B cell (primary cell): ENCODE results near the gene LIF. TPM values are rescaled to one million over a fixed set of nuclear protein-coding genes. Genes with fewer than 3 reads are reported as not detected.
"Not testable (repeated sequence)": the region's sequence is repeated elsewhere in the genome, so short reads cannot be mapped to it uniquely, and the experiment has no call there.

Experiments
- ATAC-seq: fragments of 200-7000 bp; cut with Tn5 transposase; one replicate; pipeline ENCODE4 v1.10.0; 2021; ENCODE audit warnings: low read depth, mild to moderate bottlenecking, moderate number of reproducible peaks, moderate library complexity
- CTCF ChIA-PET: fragments of 350-600 bp; sonication (Branson Sonifier 250); formaldehyde crosslinking; loops from one replicate; lab custom pipeline; 2021; ENCODE audit warnings: antibody characterized with exemption, inconsistent platforms; lab: Charles Lee
- POLR2A ChIA-PET: fragments of 350-600 bp; sonication (Branson Sonifier 250); formaldehyde crosslinking; loops from one replicate; lab custom pipeline; 2021; ENCODE audit warnings: antibody characterized with exemption; lab: Charles Lee
- DNase-seq: peaks from one replicate; pipeline ENCODE4 v3.0.0; 2013
- H2AFZ ChIP-seq: 2 replicates; pipeline ENCODE4 v1.6.1; 2012; ENCODE audit warnings: mild to moderate bottlenecking, low read depth, low read length; ENCODE audit not compliant: insufficient read depth, poor library complexity, severe bottlenecking
- H3K27ac ChIP-seq, 2 donors: 1 replicate in 1 of 2; 2 replicates in 1 of 2; pipeline ENCODE4 v1.5.1; 2012 to 2013; ENCODE audit warnings: low read length in 2 of 2, mild to moderate bottlenecking in 2 of 2, moderate library complexity in 1 of 2
- H3K27me3 ChIP-seq, 4 experiments: fragments of 200-600 bp in 1 of 4; sonication (generic) in 1 of 4; replicated peaks in 1 of 4; 1 replicate in 2 of 4; 2 replicates in 2 of 4; pipeline versions ENCODE4 v1.6.1 to v1.7.0; 2013 to 2016; ENCODE audit warnings: low read length in 3 of 4, mild to moderate bottlenecking in 2 of 4, mixed read lengths in 1 of 4, moderate library complexity in 1 of 4; ENCODE audit not compliant: insufficient read depth in 4 of 4, control insufficient read depth in 3 of 4; ENCODE audit errors: control extremely low read depth in 1 of 4
- H3K36me3 ChIP-seq, 2 experiments: replicated peaks in 1 of 2; 1 replicate in 1 of 2; 2 replicates in 1 of 2; pipeline versions ENCODE4 v1.6.1 to v1.7.1; 2013; ENCODE audit warnings: low read length in 1 of 2; ENCODE audit not compliant: insufficient read depth in 2 of 2, control insufficient read depth in 1 of 2; ENCODE audit errors: control extremely low read depth in 1 of 2, extremely low read depth in 1 of 2
- H3K4me1 ChIP-seq, 2 donors: fragments of 200-600 bp in 1 of 2; sonication (generic) in 1 of 2; 1 replicate in 1 of 2; 2 replicates in 1 of 2; pipeline versions ENCODE4 v1.5.1 to v1.6.1; 2013 to 2017; ENCODE audit warnings: low read length in 2 of 2; ENCODE audit not compliant: control insufficient read depth in 2 of 2, insufficient read depth in 2 of 2
- H3K4me2 ChIP-seq: replicated peaks from 2 replicates; pipeline ENCODE3; 2012; ENCODE audit warnings: mild to moderate bottlenecking, low read depth, low read length; ENCODE audit not compliant: poor library complexity, severe bottlenecking
- H3K4me3 ChIP-seq, 5 experiments: fragments of 200-600 bp in 1 of 5; sonication (generic) in 1 of 5; 1 replicate in 3 of 5; 2 replicates in 2 of 5; pipeline versions ENCODE4 v1.5.1 to v1.7.0; 2011 to 2016; ENCODE audit warnings: low read length in 4 of 5, mild to moderate bottlenecking in 4 of 5, low read depth in 2 of 5, control low read depth in 1 of 5, moderate library complexity in 1 of 5; ENCODE audit not compliant: insufficient read depth in 1 of 5; ENCODE audit errors: control extremely low read depth in 1 of 5, extremely low read depth in 1 of 5
- H3K79me2 ChIP-seq: fragments of 200-600 bp; sonication (generic); one replicate; pipeline ENCODE4 v1.6.0; 2016; ENCODE audit warnings: low read length; ENCODE audit not compliant: control insufficient read depth, insufficient read depth
- H3K9ac ChIP-seq: fragments of 200-600 bp; sonication (generic); 2 replicates; pipeline ENCODE4 v1.6.1; 2017; ENCODE audit warnings: mild to moderate bottlenecking, low read length, moderate library complexity
- H3K9me3 ChIP-seq, 3 donors: one replicate each; pipeline versions ENCODE4 v1.6.1 to v1.7.1; 2013; ENCODE audit warnings: low read length in 2 of 3; ENCODE audit not compliant: control insufficient read depth in 2 of 3, insufficient read depth in 1 of 3; ENCODE audit errors: control extremely low read depth in 1 of 3
- H4K20me1 ChIP-seq: 2 replicates; pipeline ENCODE4 v1.6.0; 2012; ENCODE audit warnings: mild to moderate bottlenecking, low read length; ENCODE audit not compliant: insufficient read depth, control insufficient read depth, poor library complexity, severe bottlenecking
- H3K27ac Mint-ChIP-seq: one replicate; pipeline ENCODE4 v1.8.0; 2021; ENCODE audit warnings: mixed read lengths
- H3K27me3 Mint-ChIP-seq: one replicate; pipeline ENCODE4 v1.8.0; 2021; ENCODE audit warnings: mixed read lengths
- H3K4me1 Mint-ChIP-seq: one replicate; pipeline ENCODE4 v1.8.0; 2021; ENCODE audit warnings: mixed read lengths
- H3K4me3 Mint-ChIP-seq: one replicate; pipeline ENCODE4 v1.8.0; 2021; ENCODE audit warnings: mixed read lengths
- H3K9me3 Mint-ChIP-seq: one replicate; pipeline ENCODE4 v1.8.0; 2022; ENCODE audit warnings: mixed read lengths; ENCODE audit not compliant: insufficient read depth
- CTCF ChIP-seq: fragments of 200-600 bp; IDR thresholded peaks from one replicate; pipeline ENCODE4 v1.8.0; 2022; ENCODE audit warnings: antibody characterized with exemption, mild to moderate bottlenecking
- EZH2 ChIP-seq: IDR thresholded peaks from 2 replicates; pipeline ENCODE4 v1.6.1; 2012; ENCODE audit warnings: borderline replicate concordance, low read depth, mild to moderate bottlenecking, moderate library complexity, low read length; ENCODE audit not compliant: insufficient read depth, poor library complexity, severe bottlenecking
- WGBS: methylation state at CpG from one replicate; pipeline ENCODE4 v1.1.5; 2013; ENCODE audit warnings: missing lambda C conversion rate; ENCODE audit not compliant: insufficient coverage; 5-methylcytosine and 5-hydroxymethylcytosine counted together
- intact Hi-C: fragments of 100-400 bp; cut with micrococcal nuclease; formaldehyde crosslinking; loops from one replicate; pipeline ENCODE4 v1.10.0; 2022
- polyA plus RNA-seq: library from polyadenylated mRNA; depleted of rRNA; stranded (reverse); fragments of >200 nt; gene quantifications from 2 replicates; pipeline ENCODE4 v1.2.3, GENCODE V29; 2012
- total RNA-seq, 2 donors: library from RNA; stranded (reverse); fragments of 120-200 nt in 1 of 2; gene quantifications; 1 replicate in 1 of 2; 2 replicates in 1 of 2; pipeline versions ENCODE4 v1.2.3 to v1.2.4, GENCODE V29; 2013 to 2022

LIF gene
- total and polyA plus RNA-seq, 2 donors (not counting 1 experiment from before 2014, with no cell fraction given) = 0.47 TPM; not detected in 1

- Histone ChIP-seq H2AFZ (no peak overlapping the region), H4K20me1 (no peaks in the 10 kb centered on the region), H3K27me3 (no peaks in the 10 kb centered on the region), H3K4me3 (no peak overlapping the region), H3K4me2 (no peak overlapping the region), H3K9ac (no peak overlapping the region), H3K27ac (no peak overlapping the region), H3K79me2 (no peaks in the 10 kb centered on the region), H3K36me3 (no peaks in the 10 kb centered on the region), H3K9me3 (peaks cover 0 to 4% (median 0%) of the 10 kb centered on the region in 3 donors), H3K4me1 (peaks cover 18 to 22% of the 10 kb centered on the region in 2 donors)
- peak overlapping the region; percentile 20 for H3K27ac Mint-ChIP-seq
- H3K27me3 Mint-ChIP-seq = peaks cover 23% of the 10 kb centered on the region
- WGBS = 96% methylated on average over 20 of the region's 23 CpGs
- no peak for ATAC-seq
- TF ChIP-seq EZH2 = no peak
- no peak for TF ChIP-seq CTCF
- no peak overlapping the region for H3K4me3 Mint-ChIP-seq
- POLR2A ChIA-PET = no interaction called here
- CTCF ChIA-PET = no interaction called here
- DNase-seq = no peak
- intact Hi-C loops = no loop called here
- no peaks in the 10 kb centered on the region for H3K9me3 Mint-ChIP-seq
- H3K4me1 Mint-ChIP-seq = peaks cover 21% of the 10 kb centered on the region
Measured at GRCh38 chr22:30217698-30218560, 28.6 kb downstream of the LIF start.

GRCh38 chr22:30216710-30217109, 29.8 kb downstream of the LIF start:
- Histone ChIP-seq H3K36me3 (no peaks in the 10 kb centered on the region), H3K79me2 (no peaks in the 10 kb centered on the region), H3K4me2 (no peak overlapping the region), H2AFZ (no peak overlapping the region), H3K4me3 (no peak overlapping the region), H3K27ac (no peak overlapping the region), H3K9me3 (peaks cover 0 to 4% (median 0%) of the 10 kb centered on the region in 3 donors), H3K27me3 (no peaks in the 10 kb centered on the region), H3K4me1 (peaks cover 15 to 17% of the 10 kb centered on the region in 2 donors), H3K9ac (no peak overlapping the region), H4K20me1 (no peaks in the 10 kb centered on the region)
- H3K4me1 Mint-ChIP-seq = peaks cover 16% of the 10 kb centered on the region
- no peak for ATAC-seq
- no peak overlapping the region for H3K27ac Mint-ChIP-seq
- intact Hi-C loops = no loop called here
- H3K9me3 Mint-ChIP-seq = no peaks in the 10 kb centered on the region
- peaks cover 24% of the 10 kb centered on the region for H3K27me3 Mint-ChIP-seq
- no peak overlapping the region for H3K4me3 Mint-ChIP-seq
- ChIA-PET CTCF (no interaction called here), POLR2A (no interaction called here)
- TF ChIP-seq CTCF = no peak
- no peak for TF ChIP-seq EZH2
- WGBS = 88% methylated on average over 7 of the region's 10 CpGs
- no peak for DNase-seq

- H3K27ac Mint-ChIP-seq, H3K27ac ChIP-seq, DNase-seq, H3K27me3 ChIP-seq, H3K79me2 ChIP-seq, H3K9ac ChIP-seq, POLR2A ChIA-PET, H3K4me3 ChIP-seq, H3K9me3 ChIP-seq, intact Hi-C loops, H3K36me3 ChIP-seq, CTCF ChIA-PET, H3K9me3 Mint-ChIP-seq, H4K20me1 ChIP-seq, ATAC-seq, H2AFZ ChIP-seq, H3K4me3 Mint-ChIP-seq, H3K4me2 ChIP-seq: not testable (repeated sequence)
- Mint-ChIP-seq H3K4me1 (peaks cover 11% of the 10 kb centered on the region), H3K27me3 (peaks cover 24% of the 10 kb centered on the region)
- H3K4me1 ChIP-seq = peaks cover 11 to 13% of the 10 kb centered on the region in 2 donors
- whole genome bisulfite sequencing = no CpG with 5 or more reads among the region's 3 CpGs
Measured at GRCh38 chr22:30216272-30216671, 30.3 kb downstream of the LIF start.
